NCI-H2081 treated with DMSO at 0.1 percent for 48 hours (cell line): ENCODE data around the gene CD6.

ENCODE experiments used
- DNase-seq: peaks from one replicate; lab custom pipeline; 2025; lab: John Stamatoyannopoulos, UW

Gene CD6

GRCh38 chr11:61010466-61011228 lies 39.2 kb downstream of the CD6 start:
- no peak for DNase-seq

- DNase-seq: no peak
Observed at GRCh38 chr11:61011229-61011870, 39.9 kb downstream of the CD6 start.

- DNase-seq: no peak
Observed at GRCh38 chr11:61011950-61012736, 40.7 kb downstream of the CD6 start.

GRCh38 chr11:61012737-61013215 lies 41.3 kb downstream of the CD6 start:
- no peak for DNase-seq

GRCh38 chr11:61018059-61018458 lies 46.6 kb downstream of the CD6 start:
- DNase-seq: no peak

GRCh38 chr11:61019037-61019831 lies 47.8 kb downstream of the CD6 start:
- DNase-seq: no peak

- DNase-seq: no peak
Observed at GRCh38 chr11:61019832-61020405, 48.4 kb downstream of the CD6 start.

- DNase-seq: no peak
Observed at GRCh38 chr11:61020551-61021235, 49.2 kb downstream of the CD6 start.

- DNase-seq: no peak
Observed at GRCh38 chr11:61021661-61022212, 50.3 kb downstream of the CD6 start.

- no peak for DNase-seq
Observed at GRCh38 chr11:61022311-61023085, 51.0 kb downstream of the CD6 start.

GRCh38 chr11:61023086-61023965 lies 51.8 kb downstream of the CD6 start:
- no peak for DNase-seq

GRCh38 chr11:61023966-61024295 lies 52.5 kb downstream of the CD6 start:
- DNase-seq: no peak

- DNase-seq: no peak
Observed at GRCh38 chr11:61024938-61025820, 53.7 kb downstream of the CD6 start.

GRCh38 chr11:61025821-61026120 lies 54.3 kb downstream of the CD6 start:
- DNase-seq: no peak

- DNase-seq: no peak
Observed at GRCh38 chr11:61026121-61027031, 54.9 kb downstream of the CD6 start.

- no peak for DNase-seq
Observed at GRCh38 chr11:61027141-61027840, 55.8 kb downstream of the CD6 start.
